ENCODE data around the gene AFF2.

The AFF2 gene

DNA sequence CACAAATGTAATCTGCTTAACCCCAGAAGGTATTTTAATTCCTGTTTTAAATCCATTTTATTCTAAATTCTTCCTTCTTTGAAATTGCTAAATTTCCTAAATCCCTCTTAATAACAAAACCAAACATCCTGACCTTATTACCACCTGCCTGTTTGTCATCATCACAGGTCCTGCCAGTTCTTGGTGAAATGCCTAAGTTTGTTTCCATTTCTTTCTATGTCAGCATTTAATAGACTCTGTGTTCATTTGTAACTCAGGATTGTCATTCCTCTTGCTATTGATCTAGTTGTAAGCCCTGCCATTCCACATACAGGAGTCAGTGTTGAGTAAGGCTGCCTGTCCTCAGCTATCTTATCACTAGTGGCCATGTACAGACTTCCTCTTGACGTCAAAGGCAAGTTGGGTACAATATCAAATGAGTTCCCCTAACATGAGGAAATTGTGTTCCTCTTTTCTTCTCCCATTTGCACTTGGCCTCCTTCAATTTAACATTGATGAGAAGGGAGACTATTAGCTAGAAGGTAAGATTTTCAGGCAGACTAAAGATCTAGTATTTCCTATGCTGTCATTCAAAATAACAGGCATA lies 440.1 kb downstream of the AFF2 start:
- no peak for DNase-seq

DNA sequence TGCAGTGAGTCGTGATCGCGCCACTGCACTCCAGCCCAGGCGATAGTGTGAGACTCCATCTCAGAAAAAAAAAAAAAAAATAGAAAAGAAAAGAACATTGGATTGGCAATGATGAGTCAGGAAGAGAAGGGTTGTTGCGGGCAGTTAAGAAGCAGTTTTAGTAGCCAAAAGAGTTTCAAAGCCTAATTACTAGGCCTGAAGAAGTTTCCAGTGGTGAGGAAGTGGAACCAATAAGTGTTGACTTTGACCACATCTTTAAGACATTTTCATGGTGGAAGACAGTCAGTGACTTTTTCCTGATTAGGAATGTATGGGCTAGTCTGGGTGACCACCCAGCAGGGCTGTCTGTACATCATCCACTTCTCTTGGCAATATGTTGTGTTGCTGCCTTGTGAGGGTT lies 442.3 kb downstream of the AFF2 start:
- no peak for DNase-seq

GRCh38 chrX:148947399-148947975 lies 447.1 kb downstream of the AFF2 start:
- no peak for DNase-seq

DNA sequence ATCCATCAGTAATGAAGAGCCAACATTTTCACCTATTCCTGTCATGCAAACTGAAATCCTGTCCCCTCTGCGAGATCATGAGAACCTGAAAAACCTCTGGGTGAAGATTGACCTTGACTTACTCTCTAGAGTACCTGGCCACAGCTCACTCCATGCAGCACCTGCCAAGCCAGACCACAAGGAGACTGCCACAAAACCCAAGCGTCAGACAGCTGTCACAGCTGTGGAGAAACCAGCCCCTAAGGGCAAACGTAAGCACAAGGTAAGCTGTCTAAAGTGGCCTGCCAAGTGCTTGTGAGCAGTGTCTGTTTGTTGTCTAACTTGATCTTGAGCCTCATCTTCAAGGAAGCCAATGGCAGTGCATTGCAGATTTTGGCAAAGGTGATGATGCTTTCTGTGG lies 455.9 kb downstream of the AFF2 start:
- DNase-seq: no peak

GRCh38 chrX:148958901-148959300 lies 458.5 kb downstream of the AFF2 start:
- no peak for DNase-seq

DNA sequence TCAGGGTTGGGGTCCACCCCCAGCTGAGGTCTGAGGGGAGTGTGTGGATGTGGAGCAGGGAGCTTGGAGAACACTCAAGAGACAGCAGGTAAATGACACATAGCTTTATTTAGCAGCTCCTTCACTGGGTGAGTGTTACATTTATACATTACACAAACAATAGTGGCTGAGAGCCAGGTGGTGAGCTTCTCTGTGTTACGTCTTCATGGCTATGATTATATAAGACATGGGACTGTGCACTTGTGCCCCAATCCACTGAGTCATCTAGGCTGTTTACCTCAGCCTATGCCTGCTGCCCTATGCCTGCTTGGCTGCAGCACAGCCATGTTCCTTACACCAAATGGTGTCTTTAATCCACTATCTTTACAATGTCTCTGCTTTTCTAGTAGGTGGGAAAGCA lies 459.6 kb downstream of the AFF2 start:
- DNase-seq: no peak

GRCh38 chrX:148961985-148962384 lies 461.6 kb downstream of the AFF2 start:
- no peak for DNase-seq

DNA sequence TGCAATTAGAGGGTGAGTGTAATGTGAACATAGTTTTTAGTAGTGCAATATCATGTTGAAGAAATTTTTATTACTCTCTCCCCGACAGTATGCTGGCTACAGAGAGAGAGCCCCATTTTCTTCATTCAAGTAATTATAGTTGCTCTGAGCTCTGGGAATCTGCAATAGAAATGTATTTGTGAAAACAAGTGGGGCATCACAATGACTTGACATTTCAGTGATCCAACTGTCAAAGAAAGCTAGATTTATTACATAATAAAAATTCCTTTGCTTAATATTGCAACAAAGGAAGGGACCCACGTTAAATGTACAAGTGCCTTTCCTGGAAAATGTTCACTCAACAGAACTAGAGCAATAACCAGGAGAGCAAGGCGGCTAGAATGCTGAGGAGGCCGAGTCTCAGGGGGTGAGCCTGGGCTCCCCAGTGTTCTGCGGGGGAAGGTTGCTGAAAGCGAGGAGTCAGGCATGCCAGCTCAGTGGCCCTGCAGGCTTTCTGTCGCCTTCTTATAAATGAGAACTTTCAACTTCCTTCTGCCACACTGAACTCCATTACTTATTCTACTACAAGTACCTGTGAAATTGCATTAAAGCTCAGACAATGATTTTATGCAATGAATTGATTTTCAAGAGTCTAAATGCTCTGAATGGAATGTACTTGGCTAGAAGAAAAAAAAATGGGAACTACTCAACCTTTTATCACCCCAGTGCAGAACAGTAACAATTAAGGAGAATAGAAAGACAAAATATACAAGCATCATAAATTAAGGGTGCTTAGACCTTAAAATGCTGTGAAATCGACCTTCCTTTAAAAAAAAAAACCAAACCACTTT lies 476.4 kb downstream of the AFF2 start:
- DNase-seq: no peak

GRCh38 chrX:148979786-148980185 lies 479.4 kb downstream of the AFF2 start:
- DNase-seq: no peak

DNA sequence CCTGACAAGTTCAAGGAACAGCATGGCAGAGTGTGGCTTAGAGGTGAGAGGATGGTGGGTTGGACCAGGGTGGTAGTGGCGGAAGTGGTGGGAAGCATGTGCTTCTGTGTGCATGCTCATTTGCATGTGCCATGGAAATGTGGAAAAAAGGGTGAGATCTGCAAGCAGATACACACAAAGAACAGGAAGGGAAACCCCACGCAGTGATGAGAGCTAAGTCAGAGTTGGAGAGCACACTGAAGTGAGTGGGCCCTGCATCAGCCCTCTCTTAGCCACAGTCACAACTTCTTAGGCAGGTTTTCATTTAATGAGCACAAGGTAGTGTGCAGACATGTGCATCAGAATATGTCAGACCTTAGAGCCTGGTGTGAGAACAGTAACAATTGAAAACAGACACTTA lies 483.8 kb downstream of the AFF2 start:
- no peak for DNase-seq

GRCh38 chrX:148991502-148991901 lies 491.1 kb downstream of the AFF2 start:
- DNase-seq: no peak

DNA sequence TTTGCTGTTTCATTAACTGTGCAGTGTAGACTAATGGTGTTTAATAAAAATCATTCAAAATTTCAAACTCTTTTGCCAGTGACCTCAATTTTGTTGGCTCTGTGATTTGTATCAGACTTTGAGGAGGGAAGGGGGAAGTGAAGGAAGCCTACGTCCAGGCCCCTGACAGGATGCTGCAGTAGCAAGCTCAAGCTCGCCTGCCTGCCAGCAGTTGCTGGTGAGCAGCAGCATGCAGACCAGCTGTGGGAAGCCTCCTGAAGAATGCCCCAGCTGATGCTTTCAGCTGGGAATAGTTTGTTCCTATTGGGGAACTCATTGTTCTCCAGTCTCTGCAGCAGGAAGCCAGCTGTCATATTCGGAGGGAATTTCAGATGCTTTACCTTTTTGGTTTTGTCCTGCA lies 495.2 kb downstream of the AFF2 start:
- no peak for DNase-seq

DNA sequence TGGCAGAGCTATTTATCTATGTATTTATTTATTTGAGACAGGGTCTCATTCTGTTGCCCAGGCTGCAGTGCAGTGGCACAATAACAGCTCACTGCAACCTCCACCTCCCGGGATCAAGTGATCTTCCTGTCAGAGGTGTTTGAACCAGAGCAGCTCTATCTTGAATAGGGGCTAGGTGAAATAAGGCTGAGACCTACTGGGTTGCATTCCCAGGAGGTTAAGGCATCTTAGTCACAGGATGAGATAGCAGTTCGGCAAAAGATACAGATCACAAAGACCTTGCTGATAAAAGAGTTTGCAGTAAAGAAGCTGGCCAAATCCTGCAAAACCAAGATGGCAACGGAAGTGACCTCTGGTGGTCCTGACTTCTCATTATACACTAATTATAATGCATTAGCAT lies 501.9 kb downstream of the AFF2 start:
- no peak for DNase-seq

GRCh38 chrX:149003863-149004660 lies 503.6 kb downstream of the AFF2 start:
- no peak for DNase-seq

DNA sequence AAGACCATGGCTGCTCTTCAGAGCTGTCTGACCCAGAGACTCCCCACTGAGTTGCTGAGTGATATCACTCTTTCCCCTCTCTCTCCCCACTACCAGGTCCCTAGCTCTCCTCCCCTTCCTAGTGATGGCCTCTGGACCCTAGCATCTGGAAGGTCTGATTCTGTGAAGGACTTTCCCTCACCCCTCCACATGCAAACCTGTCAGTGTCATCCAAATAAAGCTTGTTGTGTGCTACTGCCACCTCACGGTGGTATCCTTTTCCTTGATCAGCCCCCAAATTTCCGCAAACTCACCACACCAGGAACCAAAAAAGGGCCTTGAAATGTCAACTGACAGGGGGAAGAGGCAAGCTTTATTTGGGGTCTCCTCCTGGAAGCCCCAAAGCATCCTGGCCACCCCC lies 504.5 kb downstream of the AFF2 start:
- DNase-seq: no peak

DNA sequence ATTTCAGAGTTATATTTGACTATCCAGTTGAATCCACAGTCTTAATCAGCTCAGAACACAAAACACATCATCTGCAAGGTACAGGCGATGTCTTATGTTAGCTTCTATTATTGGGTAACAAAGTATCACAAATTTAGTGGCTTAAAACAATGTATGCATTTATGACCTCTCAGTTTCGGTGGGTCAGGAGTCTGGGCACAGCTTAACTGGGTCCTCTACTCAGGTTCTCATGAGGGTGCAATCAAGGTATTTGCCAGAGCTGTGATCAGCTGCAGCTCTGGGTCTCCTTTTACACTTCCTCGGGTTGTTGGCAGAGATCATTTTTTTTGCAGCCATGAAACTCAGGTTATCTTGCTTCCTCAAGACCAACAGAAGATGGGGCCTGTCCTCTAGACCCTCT lies 505.8 kb downstream of the AFF2 start:
- DNase-seq: no peak

GRCh38 chrX:149007423-149007822 lies 507.0 kb downstream of the AFF2 start:
- DNase-seq: no peak

DNA sequence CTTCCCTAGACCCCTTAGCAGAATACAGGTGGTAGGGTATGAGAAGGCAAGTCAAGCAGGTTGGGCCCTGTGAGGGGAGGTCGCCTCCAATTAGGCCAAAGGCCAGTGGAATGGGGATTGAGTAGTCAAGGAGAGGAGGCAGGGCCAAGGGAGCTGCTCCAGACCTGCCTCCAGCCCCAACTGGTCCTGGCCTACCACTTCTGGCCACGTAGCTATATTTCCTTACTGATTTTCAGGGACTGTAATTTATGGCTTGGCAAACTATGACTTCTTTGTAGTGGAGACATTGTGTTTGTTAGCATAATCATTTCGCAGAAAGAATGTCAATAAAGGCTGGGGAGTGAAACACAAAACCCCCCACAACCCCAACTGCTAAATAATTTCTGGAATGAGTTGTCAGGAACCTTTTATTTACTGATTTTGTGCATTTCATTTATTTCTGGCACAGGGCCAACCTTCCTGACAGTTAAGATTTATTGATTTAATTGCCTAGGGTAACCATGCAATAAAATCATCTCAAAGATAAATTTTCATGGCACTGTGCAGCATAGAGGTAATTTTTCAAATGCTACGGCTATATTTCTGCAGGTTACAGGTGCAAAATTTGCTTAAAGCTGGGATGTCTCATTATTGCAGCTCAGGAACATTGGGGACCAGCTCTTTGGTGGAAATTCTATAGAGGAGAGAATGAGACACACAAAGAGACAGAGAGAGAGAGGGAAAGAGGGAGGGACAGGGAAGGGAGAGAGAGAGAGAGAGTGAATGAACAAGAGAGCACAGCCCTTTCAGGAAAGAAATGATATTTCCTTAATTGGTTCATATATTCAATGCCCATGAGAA lies 509.8 kb downstream of the AFF2 start:
- no peak for DNase-seq

DNA sequence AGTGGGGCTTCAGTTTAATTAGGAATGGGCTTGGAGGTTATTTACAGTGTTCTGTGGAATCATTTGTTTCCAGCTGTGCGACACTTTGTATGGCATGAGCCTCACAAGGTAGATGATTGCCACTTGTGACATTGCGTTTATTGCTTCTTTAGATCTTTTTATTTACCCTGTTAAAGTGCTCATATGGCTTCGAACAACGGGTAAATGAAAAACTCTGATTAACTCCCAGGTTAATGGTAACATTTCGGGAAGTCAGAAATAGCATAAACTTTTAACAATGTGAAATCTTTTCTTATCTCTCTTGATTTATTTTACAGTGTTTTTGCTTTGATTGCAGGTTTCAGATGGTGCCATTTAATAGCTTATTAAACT lies 510.4 kb downstream of the AFF2 start:
- no peak for DNase-seq

- DNase-seq: no peak
These were observed 512.7 kb downstream of the AFF2 start for GRCh38 chrX:149013081-149013480.

- no peak for DNase-seq
These were observed 520.7 kb downstream of the AFF2 start for GRCh38 chrX:149021159-149021558.

- DNase-seq: no peak
These were observed 522.1 kb downstream of the AFF2 start for GRCh38 chrX:149022485-149022884.

- DNase-seq: no peak
These were observed 532.0 kb downstream of the AFF2 start for GRCh38 chrX:149032449-149032848.
